ENCODE measurements around the gene RPRD1B. TPM values are rescaled to one million over a fixed set of nuclear protein-coding genes. Genes with fewer than 3 reads are reported as not detected.

RPRD1B gene
- total and polyA plus RNA-seq, 7 donors: 10.2 to 31.9 (median 27.2) TPM

Small RNAs within 50 kb of the gene (small RNA-seq; reads per million reads assigned to genes)
- gene RN7SL237P: 0 reads per million in 3 donors

Other genes with a start within 250 kb of the RPRD1B start
- 1 to 10 TPM; 2.1 to 3.4 (median 2.9) TPM for gene VSTM2L, start 130.6 kb upstream of the RPRD1B start, total RNA-seq
- 1 to 10 TPM in 1 of 3 donors, not detected in 2; 1.5 TPM for gene VSTM2L, start 130.6 kb upstream of the RPRD1B start, polyA plus RNA-seq
- 10 to 100 TPM in 3 of 4 donors, 1 to 10 TPM in 1; 9.6 to 11.7 (median 11.0) TPM for gene TTI1, start 290 bp upstream of the RPRD1B start, total RNA-seq
- 10 to 100 TPM in 1 of 3 donors, 1 to 10 TPM in 2; 2.4 to 11.3 (median 4.4) TPM for gene TTI1, start 290 bp upstream of the RPRD1B start, polyA plus RNA-seq
- 100 to 1,000 TPM in 2 of 4 donors, 10 to 100 TPM in 2; 14.8 to 104 (median 60.7) TPM for gene TGM2, start 131.5 kb downstream of the RPRD1B start, total RNA-seq
- 10 to 100 TPM in 1 of 3 donors, 1 to 10 TPM in 2; 6.5 to 71.1 (median 7.2) TPM for gene TGM2, start 131.5 kb downstream of the RPRD1B start, polyA plus RNA-seq
- gene KIAA1755, start 227.0 kb downstream of the RPRD1B start, total RNA-seq: 10 to 100 TPM in 3 of 4 donors, 1 to 10 TPM in 1; 9.2 to 39.1 (median 17.1) TPM
- 1 to 10 TPM in 2 of 3 donors, not detected in 1; 1.2 to 6.4 TPM for gene KIAA1755, start 227.0 kb downstream of the RPRD1B start, polyA plus RNA-seq

Measured in sigmoid colon (tissue), 7 donors.